HepG2 (cell line): ENCODE measurements around the gene PHB1. TPM values are rescaled to one million over a fixed set of nuclear protein-coding genes. Genes with fewer than 3 reads are reported as not detected.

Experiments
- ATAC-seq: fragments of 200-7000 bp; cut with Tn5 transposase; 3 replicates; pipeline ENCODE4 v1.9.1; 2020; ENCODE audit warnings: mild to moderate bottlenecking, moderate library complexity
- BruUV-seq: library from RNA; stranded (reverse); fragments of 400-500 nt; replicated peaks from 2 replicates; lab custom pipeline; 2021; lab: Mats Ljungman, UMichigan
- CTCF ChIA-PET: fragments of 300-600 bp; formaldehyde crosslinking; extraction: SDS; loops from one replicate; lab custom pipeline; 2021; ENCODE audit warnings: low total read pairs, inconsistent platforms, low intra/inter-chr PET ratio; lab: Yijun Ruan, JAX
- POLR2A ChIA-PET: fragments of 350-600 bp; sonication (Branson Sonifier 250); formaldehyde crosslinking; loops from one replicate; lab custom pipeline; 2020; ENCODE audit warnings: antibody characterized with exemption, inconsistent platforms; lab: Yijun Ruan, JAX
- DNase-seq: peaks from one replicate; pipeline ENCODE4 v3.0.0-alpha.2; 2015; ENCODE audit warnings: low spot score
- FAIRE-seq: peaks from 3 replicates; lab custom pipeline; 2011; peaks lifted over from hg19 to GRCh38; lab: Jason Lieb, UNC
- H2AFZ ChIP-seq: one replicate; pipeline ENCODE4 v1.6.1; 2011; ENCODE audit warnings: low read length, inconsistent platforms
- H3K27ac ChIP-seq: fragments of 300-600 bp; 3 replicates; pipeline ENCODE4 v1.8.0; 2011; ENCODE audit warnings: mixed run types, mild to moderate bottlenecking, mixed read lengths, low read length, inconsistent platforms; ENCODE audit not compliant: insufficient read depth; ENCODE audit errors: extremely low read length
- H3K27me3 ChIP-seq, 2 experiments: fragments of 200-600 bp in 1 of 2; 2 replicates in 1 of 2; 3 replicates in 1 of 2; pipeline versions ENCODE4 v1.6.0 to v1.8.0; 2011; ENCODE audit warnings: low read length in 2 of 2, mild to moderate bottlenecking in 2 of 2, moderate library complexity in 2 of 2, inconsistent platforms in 1 of 2; ENCODE audit not compliant: insufficient read depth in 2 of 2, control insufficient read depth in 1 of 2
- H3K36me3 ChIP-seq, 2 experiments: fragments of 200-600 bp in 1 of 2; replicated peaks in 1 of 2; 2 replicates in 1 of 2; 3 replicates in 1 of 2; pipeline versions ENCODE4 v1.5.1 to v1.8.0; 2011; ENCODE audit warnings: low read length in 2 of 2, inconsistent platforms in 1 of 2; ENCODE audit not compliant: insufficient read depth in 2 of 2, control insufficient read depth in 1 of 2
- H3K4me1 ChIP-seq: 2 replicates; pipeline ENCODE4 v1.5.1; 2012; ENCODE audit warnings: low read length, inconsistent platforms; ENCODE audit not compliant: insufficient read depth
- H3K4me2 ChIP-seq: 2 replicates; pipeline ENCODE4 v1.6.0; 2011; ENCODE audit warnings: low read depth, low read length, inconsistent platforms
- H3K4me3 ChIP-seq, 3 experiments: fragments of 200-600 bp in 1 of 3; sonication (generic), shearing (Covaris generic) in 1 of 3; replicated peaks in 1 of 3; 2 replicates each; pipeline ENCODE4 v1.5.1; 2011 to 2016; ENCODE audit warnings: low read length in 3 of 3, inconsistent platforms in 2 of 3, low read depth in 2 of 3, mild to moderate bottlenecking in 2 of 3, control low read depth in 1 of 3, mixed read lengths in 1 of 3; ENCODE audit not compliant: insufficient read depth in 1 of 3
- H3K79me2 ChIP-seq: one replicate; pipeline ENCODE4 v1.6.1; 2011; ENCODE audit warnings: low read length, inconsistent platforms; ENCODE audit not compliant: insufficient read depth
- H3K9ac ChIP-seq: 2 replicates; pipeline ENCODE4 v1.6.0; 2011; ENCODE audit warnings: mild to moderate bottlenecking, low read depth, low read length, inconsistent platforms; ENCODE audit not compliant: insufficient read depth
- H3K9me3 ChIP-seq: 2 replicates; pipeline ENCODE4 v1.5.1; 2012; ENCODE audit warnings: mild to moderate bottlenecking, low read length
- H4K20me1 ChIP-seq: 2 replicates; pipeline ENCODE4 v1.6.0; 2011; ENCODE audit warnings: inconsistent platforms, mild to moderate bottlenecking, low read length, moderate library complexity; ENCODE audit not compliant: insufficient read depth
- ARID5B ChIP-seq: IDR thresholded peaks from 2 replicates; pipeline ENCODE4 v1.4.0; 2020; ENCODE audit warnings: mild to moderate bottlenecking, missing genetic modification reagents
- HCFC1 ChIP-seq: fragments of 150-350 bp; IDR thresholded peaks from 2 replicates; pipeline ENCODE4 v1.6.1; 2014; ENCODE audit warnings: low read depth, low read length
- MAFK ChIP-seq, 2 experiments: IDR thresholded peaks in 1 of 2; conservative IDR thresholded peaks in 1 of 2; 2 replicates each; pipeline ENCODE4 v1.6.1; 2011; ENCODE audit warnings: improper control_type of control experiment in 2 of 2, low read length in 2 of 2
- REXO4 ChIP-seq: sonication (generic); formaldehyde crosslinking; IDR thresholded peaks from 2 replicates; pipeline ENCODE4 v1.8.0; 2022; ENCODE audit warnings: missing genetic modification reagents, mild to moderate bottlenecking, borderline replicate concordance
- TRIM22 ChIP-seq: fragments of 450-650 bp; IDR thresholded peaks from 2 replicates; pipeline ENCODE4 v1.6.1; 2017
- ZNF646 ChIP-seq: sonication (generic); formaldehyde crosslinking; IDR thresholded peaks from 2 replicates; pipeline ENCODE4 v1.9.0; 2021; ENCODE audit warnings: mild to moderate bottlenecking, missing genetic modification reagents
- WGBS: methylation state at CpG from one replicate; pipeline ENCODE4 v1.1.6; 2017; ENCODE audit warnings: low lambda C conversion rate; 5-methylcytosine and 5-hydroxymethylcytosine counted together
- in situ Hi-C: cut with HindIII; loops from 2 replicates; pipeline ENCODE4 v1.10.0; 2017; ENCODE audit warnings: low pct_unique_long_range_greater_than_20kb; ENCODE audit not compliant: extremely low pct_ligation_motif_present
- intact Hi-C: fragments of 100-400 bp; cut with micrococcal nuclease; formaldehyde crosslinking; loops from one replicate; pipeline ENCODE4 v1.10.0; 2022; ENCODE audit not compliant: unreplicated experiment
- polyA plus RNA-seq, 8 experiments: library from polyadenylated mRNA; depleted of rRNA in 3 of 8; stranded (reverse) in 7 of 8; unstranded in 1 of 8; fragments of >200 nt; fragmentation: Illumina TruSeq in 4 of 8; extraction: Trizol in 4 of 8; gene quantifications; 2 replicates each; pipeline versions ENCODE4 v1.2.1 to v1.2.3, GENCODE V29; 2011 to 2016; ENCODE audit warnings: low read depth in 4 of 8, missing spikeins in 1 of 8, mixed read lengths in 1 of 8; ENCODE audit not compliant: insufficient read depth in 1 of 8
- total RNA-seq, 5 experiments: library from RNA; depleted of rRNA; stranded (reverse); fragments of >200 nt; fragmentation: Illumina TruSeq; extraction: Trizol; gene quantifications; 2 replicates each; pipeline ENCODE4 v1.2.3, GENCODE V29; 2016; ENCODE audit warnings: low read depth in 1 of 5

Gene PHB1
- total and polyA plus RNA-seq, 2 of the 13 experiments (the other 11 are each of a cell fraction or from before 2014, with no cell fraction given), result 515 to 688 TPM

GRCh38 chr17:49384951-49385350, 29.7 kb downstream of the PHB1 start:
- Histone ChIP-seq H3K27me3 (no peaks in the 10 kb centered on the region; a peak in 1 of 5 replicates), H4K20me1 (no peaks in the 10 kb centered on the region), H3K79me2 (no peaks in the 10 kb centered on the region)
- intact Hi-C loops, result no loop called here
- 39% methylated on average over 4 of the region's 4 CpGs for WGBS
- ATAC-seq, result no peak
- TF ChIP-seq ZNF646 (CRISPR knock-in tag) (no peak), REXO4 (CRISPR knock-in tag) (no peak), TRIM22 (no peak), MAFK (conservative IDR thresholded peaks at IDR 0.05 in 1 of 2, IDR thresholded peaks at IDR 0.05 in 1 of 2; ENCODE audit: low read length in 2 of 2) (peak in 1 of 2 experiments; percentile 33; a peak in 1 of 4 replicates), ARID5B (0 out of 2 replicates have a peak, but pooled peaks have one; percentile 30), HCFC1 (no peak)
- TF ChIP-seq, all 625 proteins: peak for 2
- Histone ChIP-seq H3K4me2 (no peak overlapping the region), H3K4me3 (no peak overlapping the region), H3K9ac (no peak overlapping the region), H3K9me3 (no peaks in the 10 kb centered on the region), H3K36me3 (no peaks in the 10 kb centered on the region), H3K27ac (no peak overlapping the region), H3K4me1 (peaks cover 44% of the 10 kb centered on the region), H2AFZ (no peak overlapping the region)
- no TSS peak for BruUV-seq
- in situ Hi-C loops, result no loop called here
- POLR2A ChIA-PET, result no interaction called here
- FAIRE-seq, result no peak
- DNase-seq, result no peak
- CTCF ChIA-PET, result no interaction called here
